Lower lobe of right lung (tissue), 2 donors: ENCODE results near the gene BOLL. TPM values are rescaled to one million over a fixed set of nuclear protein-coding genes. Genes with fewer than 3 reads are reported as not detected.
A peak's percentile ranks its signal among the peaks of the same experiment; 100 is the strongest.
"Not testable (repeated sequence)": the region's sequence is repeated elsewhere in the genome, so short reads cannot be mapped to it uniquely, and the experiment has no call there.

Experiments used
- ATAC-seq, 2 donors: fragments of 200-7000 bp; cut with Tn5 transposase; one replicate each; pipeline ENCODE4 v1.9.1; 2020 to 2022; ENCODE audit warnings: mild to moderate bottlenecking in 2 of 2, moderate library complexity in 2 of 2
- DNase-seq: peaks from one replicate; pipeline ENCODE4 v3.0.0-alpha.2; 2020
- H3K27ac ChIP-seq: fragments of 200-600 bp; one replicate; pipeline ENCODE4 v1.8.0; 2022
- H3K27me3 ChIP-seq: fragments of 200-600 bp; one replicate; pipeline ENCODE4 v1.8.0; 2022; ENCODE audit warnings: low read depth
- H3K36me3 ChIP-seq: fragments of 200-600 bp; one replicate; pipeline ENCODE4 v1.8.0; 2022; ENCODE audit warnings: mild to moderate bottlenecking
- H3K4me1 ChIP-seq: fragments of 200-600 bp; one replicate; pipeline ENCODE4 v1.8.0; 2022
- H3K4me3 ChIP-seq: fragments of 200-600 bp; one replicate; pipeline ENCODE4 v1.8.0; 2022; ENCODE audit warnings: mild to moderate bottlenecking
- H3K9me3 ChIP-seq: fragments of 200-600 bp; one replicate; pipeline ENCODE4 v1.8.0; 2022
- intact Hi-C: fragments of 100-400 bp; cut with DNase I; formaldehyde crosslinking; loops from one replicate; pipeline ENCODE4 v1.11.0; 2022
- total RNA-seq: library from RNA; stranded (reverse); fragmentation: NEBNext Ultra II Directional; extraction: Animal tissue kit (Norgen Biotek cat#: 25700); gene quantifications from one replicate; pipeline ENCODE4 v1.2.1, GENCODE V29; 2021
- TF ChIP-seq, protein P1 (sequence below): fragments of 200-600 bp; IDR thresholded peaks from one replicate; pipeline ENCODE4 v1.8.0; 2022; ENCODE audit warnings: antibody characterized with exemption, mild to moderate bottlenecking
- donor health status: DM: no; HTN: yes; CAD: no; lungs with severe emphysema.

BOLL gene
- total RNA-seq, 1 donor from 2014 or later: not detected

- DNase-seq (no peak), ATAC-seq (no peak)
- Histone ChIP-seq H3K9me3 (no peaks in the 10 kb centered on the region), H3K36me3 (no peaks in the 10 kb centered on the region), H3K4me1 (peaks cover 8% of the 10 kb centered on the region), H3K4me3 (no peak overlapping the region), H3K27me3 (no peaks in the 10 kb centered on the region), H3K27ac (no peak overlapping the region)
- intact Hi-C loops: no loop called here
- TF ChIP-seq, protein P1, sequence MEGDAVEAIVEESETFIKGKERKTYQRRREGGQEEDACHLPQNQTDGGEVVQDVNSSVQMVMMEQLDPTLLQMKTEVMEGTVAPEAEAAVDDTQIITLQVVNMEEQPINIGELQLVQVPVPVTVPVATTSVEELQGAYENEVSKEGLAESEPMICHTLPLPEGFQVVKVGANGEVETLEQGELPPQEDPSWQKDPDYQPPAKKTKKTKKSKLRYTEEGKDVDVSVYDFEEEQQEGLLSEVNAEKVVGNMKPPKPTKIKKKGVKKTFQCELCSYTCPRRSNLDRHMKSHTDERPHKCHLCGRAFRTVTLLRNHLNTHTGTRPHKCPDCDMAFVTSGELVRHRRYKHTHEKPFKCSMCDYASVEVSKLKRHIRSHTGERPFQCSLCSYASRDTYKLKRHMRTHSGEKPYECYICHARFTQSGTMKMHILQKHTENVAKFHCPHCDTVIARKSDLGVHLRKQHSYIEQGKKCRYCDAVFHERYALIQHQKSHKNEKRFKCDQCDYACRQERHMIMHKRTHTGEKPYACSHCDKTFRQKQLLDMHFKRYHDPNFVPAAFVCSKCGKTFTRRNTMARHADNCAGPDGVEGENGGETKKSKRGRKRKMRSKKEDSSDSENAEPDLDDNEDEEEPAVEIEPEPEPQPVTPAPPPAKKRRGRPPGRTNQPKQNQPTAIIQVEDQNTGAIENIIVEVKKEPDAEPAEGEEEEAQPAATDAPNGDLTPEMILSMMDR: no peak
These were observed 71.8 kb downstream of the BOLL start for GRCh38 chr2:197713271-197713670.

DNA sequence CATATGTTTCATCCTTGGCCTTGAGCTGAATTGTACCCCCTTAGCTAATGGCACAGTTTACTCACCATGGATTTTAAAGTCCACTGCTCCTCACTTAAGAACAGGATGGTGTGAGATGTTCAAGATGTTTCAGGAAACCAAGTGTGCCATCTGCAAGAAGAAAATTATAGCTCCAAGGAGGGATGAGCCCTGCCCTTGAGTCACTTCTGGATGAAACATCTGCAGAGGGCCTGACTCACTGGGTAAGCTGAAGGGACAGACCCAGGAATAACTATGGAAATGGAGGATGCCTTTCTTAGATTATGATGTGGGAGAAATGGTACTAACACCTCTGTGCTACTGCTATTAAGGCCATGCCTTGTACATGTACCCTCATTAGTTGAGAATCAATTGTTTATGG is 73.5 kb downstream of the BOLL start:
- TF ChIP-seq, protein P1: no peak
- Histone ChIP-seq H3K9me3 (no peaks in the 10 kb centered on the region), H3K27me3 (no peaks in the 10 kb centered on the region), H3K36me3 (no peaks in the 10 kb centered on the region), H3K4me3 (no peak overlapping the region), H3K27ac (no peak overlapping the region), H3K4me1 (peaks cover 25% of the 10 kb centered on the region)
- ATAC-seq (no peak), DNase-seq (no peak)
- intact Hi-C loops: no loop called here

DNA sequence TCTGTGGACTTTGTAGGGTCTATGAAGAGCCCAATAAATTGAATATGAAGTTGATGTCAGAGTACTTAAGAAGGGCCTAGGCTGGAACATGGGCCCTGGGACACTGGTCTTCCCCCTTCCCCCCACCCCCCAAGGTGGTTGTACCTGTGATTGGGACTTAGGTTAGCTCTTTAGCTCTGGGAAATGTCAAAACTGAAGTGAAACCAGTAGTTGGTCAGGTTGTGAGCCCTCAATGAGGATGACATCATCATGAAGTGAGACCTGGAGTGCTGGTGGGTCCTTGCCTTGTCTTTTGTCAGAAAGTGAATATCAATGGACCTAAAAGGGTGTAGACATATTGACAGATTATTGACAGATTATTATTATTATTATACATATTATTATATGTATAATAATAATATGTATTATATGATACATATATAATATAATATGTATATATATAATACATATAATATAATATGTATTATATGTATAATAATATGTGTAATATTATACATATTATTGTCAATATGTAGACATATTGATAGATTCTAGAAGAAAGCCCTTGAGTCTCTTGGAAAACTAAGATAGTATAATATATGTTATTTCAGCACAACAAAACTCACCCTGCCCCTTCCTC is 74.6 kb downstream of the BOLL start:
- TF ChIP-seq, protein P1: no peak

GRCh38 chr2:197709140-197709539 is 76.0 kb downstream of the BOLL start:
- intact Hi-C loops, H3K36me3 ChIP-seq, H3K4me3 ChIP-seq, DNase-seq, H3K9me3 ChIP-seq, H3K27ac ChIP-seq, ATAC-seq, H3K27me3 ChIP-seq: not testable (repeated sequence)
- peaks cover 34% of the 10 kb centered on the region for H3K4me1 ChIP-seq

More for the DNA sequence above, 74.6 kb downstream of the BOLL start:
- ATAC-seq (no peak), DNase-seq (no peak)
- H3K4me3 ChIP-seq: no peak overlapping the region
- H3K4me1 ChIP-seq: peaks cover 34% of the 10 kb centered on the region
- H3K27me3 ChIP-seq: no peaks in the 10 kb centered on the region
- H3K27ac ChIP-seq: no peak overlapping the region
- no peaks in the 10 kb centered on the region for H3K9me3 ChIP-seq
- H3K36me3 ChIP-seq: no peaks in the 10 kb centered on the region
- intact Hi-C loops: no loop called here

- ATAC-seq: no peak
- no peaks in the 10 kb centered on the region for H3K27me3 ChIP-seq
- no peak overlapping the region for H3K4me3 ChIP-seq
- H3K27ac ChIP-seq: no peak overlapping the region
- no peaks in the 10 kb centered on the region for H3K9me3 ChIP-seq
- TF ChIP-seq, protein P1: no peak
- intact Hi-C loops: no loop called here
- H3K36me3 ChIP-seq: no peaks in the 10 kb centered on the region
- no peak for DNase-seq
- peaks cover 34% of the 10 kb centered on the region for H3K4me1 ChIP-seq
These were observed 76.8 kb downstream of the BOLL start for GRCh38 chr2:197708331-197708730.

DNA sequence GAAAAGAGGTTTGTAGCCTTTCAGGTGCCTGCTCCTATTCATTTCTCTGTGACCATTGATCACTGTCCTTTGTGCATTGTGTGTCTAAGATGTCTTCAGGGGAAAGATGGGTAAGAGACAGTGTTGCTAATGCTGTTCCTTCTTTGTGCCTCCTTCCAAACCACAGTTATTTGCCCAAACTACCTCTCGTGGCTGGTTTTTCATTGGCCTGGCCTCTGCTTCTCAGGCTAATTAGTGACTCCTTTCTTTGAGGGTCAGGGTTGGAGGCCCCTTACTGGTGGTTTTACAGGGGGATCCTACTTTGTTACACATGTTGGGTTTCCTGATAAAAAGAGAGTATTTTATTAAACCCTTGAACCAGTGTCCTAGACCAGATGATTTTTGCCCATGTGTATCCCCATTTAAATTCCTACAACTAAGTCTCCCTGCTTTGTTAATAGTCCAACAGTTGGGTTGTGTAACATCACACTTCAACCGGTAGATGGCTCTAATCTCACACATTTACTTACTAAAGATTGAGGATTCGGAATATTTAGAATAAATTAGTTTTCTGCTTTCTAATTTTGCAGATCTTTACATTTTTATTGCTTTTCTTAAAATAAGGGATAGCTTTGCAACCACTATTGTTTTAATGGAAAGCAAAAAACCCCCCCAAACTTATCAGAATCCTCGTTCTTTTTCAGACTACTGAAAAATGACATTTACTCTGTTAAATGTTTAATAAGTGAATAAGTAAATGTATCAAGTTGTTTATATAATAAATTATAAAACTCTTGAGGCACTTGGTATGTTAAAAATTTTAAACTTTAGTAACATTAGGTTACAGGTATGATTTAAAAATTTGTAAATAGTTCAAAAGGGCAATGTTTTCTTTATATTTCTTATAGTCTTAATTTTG is 77.6 kb downstream of the BOLL start:
- ATAC-seq (no peak), DNase-seq (no peak)
- Histone ChIP-seq H3K27me3 (no peaks in the 10 kb centered on the region), H3K9me3 (no peaks in the 10 kb centered on the region), H3K4me1 (peaks cover 34% of the 10 kb centered on the region), H3K27ac (no peak overlapping the region), H3K4me3 (peak overlapping the region; percentile 98), H3K36me3 (no peaks in the 10 kb centered on the region)
- TF ChIP-seq, protein P1: peak; percentile 66
- intact Hi-C loops: no loop called here
